SK-N-MC (cell line): ENCODE results near the gene OR4K5.

Experiments used
- EZH2 ChIP-seq: fragments of 200-600 bp; sonication (generic); IDR thresholded peaks from one replicate; pipeline ENCODE4 v1.6.1; 2017; ENCODE audit warnings: antibody characterized with exemption
- POLR2AphosphoS5 ChIP-seq: IDR thresholded peaks from 2 replicates; pipeline ENCODE4 v1.6.1; 2012; ENCODE audit warnings: mild to moderate bottlenecking, low read depth, low read length, borderline replicate concordance

GRCh38 chr14:19917243-19917642 lies 3.2 kb upstream of the OR4K5 start:
- TF ChIP-seq POLR2AphosphoS5 (no peak), EZH2 (no peak)
